ENCODE data around the gene AIMP1. TPM values are rescaled to one million over a fixed set of nuclear protein-coding genes. Genes with fewer than 3 reads are reported as not detected.

The AIMP1 gene
- total and polyA plus RNA-seq, 2 of the 13 experiments (the other 11 are each of a cell fraction or from before 2014, with no cell fraction given), result 28.6 to 82.9 TPM

- TF ChIP-seq BHLHE40 (IDR thresholded peaks at IDR 0.05; ENCODE audit: low read length) (peak; percentile 56; the same call in 1 of the 2 replicates), HHEX (CRISPR knock-in tag; IDR thresholded peaks at IDR 0.05) (no peak), HMG20B (CRISPR knock-in tag; conservative IDR thresholded peaks at IDR 0.05) (no peak), ZNF121 (CRISPR knock-in tag; IDR thresholded peaks at IDR 0.05) (peak; percentile 75), ZNF770 (CRISPR knock-in tag; IDR thresholded peaks at IDR 0.05) (peak; percentile 39; the same call in 1 of the 2 replicates), ELF1 (CRISPR knock-in tag; IDR thresholded peaks at IDR 0.05) (no peak)
- TF ChIP-seq, protein P1, sequence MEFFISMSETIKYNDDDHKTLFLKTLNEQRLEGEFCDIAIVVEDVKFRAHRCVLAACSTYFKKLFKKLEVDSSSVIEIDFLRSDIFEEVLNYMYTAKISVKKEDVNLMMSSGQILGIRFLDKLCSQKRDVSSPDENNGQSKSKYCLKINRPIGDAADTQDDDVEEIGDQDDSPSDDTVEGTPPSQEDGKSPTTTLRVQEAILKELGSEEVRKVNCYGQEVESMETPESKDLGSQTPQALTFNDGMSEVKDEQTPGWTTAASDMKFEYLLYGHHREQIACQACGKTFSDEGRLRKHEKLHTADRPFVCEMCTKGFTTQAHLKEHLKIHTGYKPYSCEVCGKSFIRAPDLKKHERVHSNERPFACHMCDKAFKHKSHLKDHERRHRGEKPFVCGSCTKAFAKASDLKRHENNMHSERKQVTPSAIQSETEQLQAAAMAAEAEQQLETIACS (CRISPR knock-in tag; IDR thresholded peaks at IDR 0.05), result no peak
- H3K9me3 ChIP-seq (ENCODE audit: low read length), result no peaks in the 10 kb centered on the region
- no peaks in the 10 kb centered on the region; a peak in 2 of 5 replicates for H3K27me3 ChIP-seq (ENCODE audit: control insufficient read depth in 1 of 2, insufficient read depth in 2 of 2, low read length in 2 of 2)
- H3K79me2 ChIP-seq (ENCODE audit: insufficient read depth, low read length), result peaks cover 97% of the 10 kb centered on the region
- FAIRE-seq, result no peak
- ATAC-seq, result no peak
- H3K27ac ChIP-seq (ENCODE audit: extremely low read length, insufficient read depth, low read length), result peak overlapping the region; percentile 99
- intact Hi-C loops (cut with micrococcal nuclease; ENCODE audit: unreplicated experiment), result loop anchor here (1.0 to 10.0 kb wide), 2 partner anchors 29 to 608 kb away; partner anchors contain the start of genes GSTCD and INTS12
- no peak for DNase-seq (ENCODE audit: low spot score)
- CTCF ChIA-PET (ENCODE audit: low intra/inter-chr PET ratio, low total read pairs), result no interaction called here
- 49% methylated on average over 3 of the region's 3 CpGs for WGBS (ENCODE audit: low lambda C conversion rate)
- no peaks in the 10 kb centered on the region for H4K20me1 ChIP-seq (ENCODE audit: insufficient read depth, low read length)
- H3K4me2 ChIP-seq (ENCODE audit: low read depth, low read length), result peak overlapping the region; percentile 75
- BruUV-seq (replicated peaks), result no TSS peak
- POLR2A ChIA-PET, result interaction anchor here (0.9 to 1.5 kb wide), 3 partner anchors 10 to 49 kb away, joined by 3 to 4 read pairs (median 3); no protein-coding TSS in a partner anchor
- H3K4me1 ChIP-seq (ENCODE audit: insufficient read depth, low read length), result peaks cover 57% of the 10 kb centered on the region
- H3K36me3 ChIP-seq (replicated peaks in 1 of 2; ENCODE audit: control insufficient read depth in 1 of 2, insufficient read depth in 2 of 2, low read length in 2 of 2), result peaks cover 0 to 9% of the 10 kb centered on the region in 2 experiments; a peak in 3 of 5 replicates
- H2AFZ ChIP-seq (ENCODE audit: low read length), result no peak overlapping the region
- in situ Hi-C loops (cut with HindIII; ENCODE audit: extremely low pct_ligation_motif_present, low pct_unique_long_range_greater_than_20kb), result no loop called here
- H3K4me3 ChIP-seq (replicated peaks in 1 of 3; ENCODE audit: insufficient read depth in 1 of 3, low read depth in 2 of 3, low read length in 3 of 3), result peak overlapping the region; percentile 89 to 97 (median 93); a peak in 4 of 6 replicates
- H3K9ac ChIP-seq (ENCODE audit: insufficient read depth, low read depth, low read length), result peak overlapping the region; percentile 99; the same call in 1 of the 2 replicates
Observed at GRCh38 chr4:106312997-106313522, 3.3 kb upstream of the AIMP1 start.

Data from HepG2 (cell line).